Esophagus squamous epithelium (tissue), 5 donors: ENCODE measurements around the gene BLMH. TPM values are rescaled to one million over a fixed set of nuclear protein-coding genes. Genes with fewer than 3 reads are reported as not detected.

Experiments used
- DNase-seq: peaks from one replicate; lab custom pipeline; 2025; lab: John Stamatoyannopoulos, UW
- H3K27ac ChIP-seq, 4 donors: fragments of 200-600 bp; sonication (generic); one replicate each; pipeline ENCODE4 v1.5.1; 2016 to 2019; ENCODE audit warnings: mild to moderate bottlenecking in 1 of 4
- H3K27me3 ChIP-seq, 4 donors: fragments of 200-600 bp; sonication (generic); 1 replicate in 3 of 4; 2 replicates in 1 of 4; pipeline versions ENCODE4 v1.5.1 to v1.6.0; 2017 to 2021; ENCODE audit warnings: antibody characterized with exemption in 1 of 4
- H3K36me3 ChIP-seq, 3 donors: fragments of 200-600 bp; sonication (generic); one replicate each; pipeline ENCODE4 v1.5.1; 2016 to 2019
- H3K4me1 ChIP-seq, 3 donors: fragments of 200-600 bp; sonication (generic); one replicate each; pipeline ENCODE4 v1.5.1; 2017 to 2019
- H3K4me3 ChIP-seq, 4 donors: fragments of 200-600 bp; sonication (generic); 1 replicate in 3 of 4; 2 replicates in 1 of 4; pipeline ENCODE4 v1.5.1; 2016 to 2019; ENCODE audit warnings: mild to moderate bottlenecking in 2 of 4, moderate library complexity in 1 of 4
- H3K9me3 ChIP-seq, 3 donors: fragments of 200-600 bp; sonication (generic); one replicate each; pipeline ENCODE4 v1.5.1; 2016 to 2019
- POLR2A ChIP-seq, 4 donors: fragments of 450-650 bp; IDR thresholded peaks; one replicate each; pipeline ENCODE4 v1.6.1; 2017; ENCODE audit warnings: antibody characterized with exemption in 4 of 4, mild to moderate bottlenecking in 4 of 4, moderate library complexity in 3 of 4
- WGBS, 2 donors: methylation state at CpG; one replicate each; pipeline ENCODE4 v1.1.5; 2018; 5-methylcytosine and 5-hydroxymethylcytosine counted together
- intact Hi-C: fragments of 100-400 bp; cut with DNase I; formaldehyde crosslinking; loops from one replicate; pipeline ENCODE4 v1.15.0; 2022
- total RNA-seq, 4 donors: library from RNA; depleted of rRNA; stranded (reverse); fragments of >200 nt; gene quantifications; one replicate each; pipeline ENCODE4 v1.1.0, GENCODE V29; 2016
- TF ChIP-seq, protein P1 (sequence below), 6 experiments: fragments of 450-650 bp in 4 of 6; fragments of 200-600 bp in 2 of 6; sonication (generic) in 2 of 6; IDR thresholded peaks; one replicate each; pipeline ENCODE4 v1.5.1; 2016 to 2019; ENCODE audit warnings: antibody characterized with exemption in 6 of 6, mild to moderate bottlenecking in 4 of 6, moderate library complexity in 4 of 6
- donor health status: DM: yes; HTN: yes; CAD: no.

BLMH gene
- total RNA-seq, 4 donors from 2014 or later: 18.4 to 41.4 (median 28.4) TPM

DNA sequence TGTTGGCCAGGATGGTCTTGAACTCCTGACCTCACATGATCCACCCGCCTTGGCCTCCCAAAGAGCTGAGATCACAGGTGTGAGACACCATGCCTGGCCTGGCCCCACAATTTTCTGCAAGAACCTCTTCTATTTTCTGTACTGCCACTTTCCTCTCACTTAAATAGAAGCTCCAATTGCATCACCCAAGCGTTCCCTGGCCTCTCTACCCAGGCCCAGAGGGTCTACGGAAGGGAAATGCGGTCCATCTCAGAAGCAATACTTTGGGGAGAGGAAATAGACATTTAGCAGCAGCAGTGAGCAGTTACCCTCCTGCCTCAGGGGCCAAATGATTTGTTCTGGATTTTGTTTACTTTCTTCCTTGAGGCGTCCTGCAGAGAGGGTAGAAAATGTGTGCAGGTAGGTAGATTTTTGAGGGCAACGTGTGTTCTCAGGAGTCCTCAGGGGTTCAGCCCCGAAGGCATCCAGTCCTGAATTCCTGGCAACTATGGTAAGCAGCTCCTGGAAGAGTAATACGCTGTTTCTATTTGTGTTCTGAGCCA, 67.3 kb downstream of the BLMH start:
- H3K36me3 ChIP-seq: peaks cover 0 to 3% (median 0%) of the 10 kb centered on the region in 3 donors
- no peak overlapping the region for H3K4me3 ChIP-seq
- no peaks in the 10 kb centered on the region for H3K9me3 ChIP-seq
- no peak for DNase-seq
- WGBS, 2 donors: 51 to 56% methylated on average over 6 of the region's 8 CpGs
- intact Hi-C loops: no loop called here
- peaks cover 0 to 52% (median 13%) of the 10 kb centered on the region in 3 donors for H3K4me1 ChIP-seq
- no peak for TF ChIP-seq POLR2A (IDR thresholded peaks at IDR 0.05)
- TF ChIP-seq, protein P1, sequence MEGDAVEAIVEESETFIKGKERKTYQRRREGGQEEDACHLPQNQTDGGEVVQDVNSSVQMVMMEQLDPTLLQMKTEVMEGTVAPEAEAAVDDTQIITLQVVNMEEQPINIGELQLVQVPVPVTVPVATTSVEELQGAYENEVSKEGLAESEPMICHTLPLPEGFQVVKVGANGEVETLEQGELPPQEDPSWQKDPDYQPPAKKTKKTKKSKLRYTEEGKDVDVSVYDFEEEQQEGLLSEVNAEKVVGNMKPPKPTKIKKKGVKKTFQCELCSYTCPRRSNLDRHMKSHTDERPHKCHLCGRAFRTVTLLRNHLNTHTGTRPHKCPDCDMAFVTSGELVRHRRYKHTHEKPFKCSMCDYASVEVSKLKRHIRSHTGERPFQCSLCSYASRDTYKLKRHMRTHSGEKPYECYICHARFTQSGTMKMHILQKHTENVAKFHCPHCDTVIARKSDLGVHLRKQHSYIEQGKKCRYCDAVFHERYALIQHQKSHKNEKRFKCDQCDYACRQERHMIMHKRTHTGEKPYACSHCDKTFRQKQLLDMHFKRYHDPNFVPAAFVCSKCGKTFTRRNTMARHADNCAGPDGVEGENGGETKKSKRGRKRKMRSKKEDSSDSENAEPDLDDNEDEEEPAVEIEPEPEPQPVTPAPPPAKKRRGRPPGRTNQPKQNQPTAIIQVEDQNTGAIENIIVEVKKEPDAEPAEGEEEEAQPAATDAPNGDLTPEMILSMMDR (IDR thresholded peaks at IDR 0.05): no peak
- H3K27ac ChIP-seq: peak overlapping the region in 1 of 4 donors; percentile 75
- H3K27me3 ChIP-seq: peaks cover 0 to 9% (median 0%) of the 10 kb centered on the region in 4 donors

DNA sequence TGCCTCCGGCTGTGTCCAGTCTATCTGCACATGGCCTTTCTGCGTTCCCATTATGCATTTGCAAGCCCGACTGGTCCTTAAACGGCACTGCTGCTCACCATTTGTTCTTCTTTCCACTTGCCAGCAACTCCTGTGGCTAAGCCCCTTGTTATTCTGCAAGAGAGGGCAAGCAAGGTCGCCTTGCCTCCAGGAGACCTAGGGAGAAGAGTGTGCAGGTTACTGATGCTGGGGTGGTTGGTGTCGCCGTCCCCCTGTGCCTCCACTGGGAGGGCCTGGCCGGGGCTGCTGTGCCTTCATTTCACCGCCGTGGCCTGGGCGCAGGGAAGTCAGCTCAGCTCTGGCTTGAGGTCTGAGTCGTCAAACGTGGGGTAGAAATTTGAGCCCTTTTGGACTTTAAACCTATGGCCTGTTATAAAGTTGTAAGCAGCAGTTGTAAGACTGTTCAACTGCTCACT, 69.0 kb downstream of the BLMH start:
- Histone ChIP-seq H3K27ac (no peak overlapping the region), H3K36me3 (peaks cover 0 to 6% (median 0%) of the 10 kb centered on the region in 3 donors), H3K9me3 (no peaks in the 10 kb centered on the region), H3K4me3 (no peak overlapping the region), H3K4me1 (peaks cover 0 to 35% (median 10%) of the 10 kb centered on the region in 3 donors), H3K27me3 (no peaks in the 10 kb centered on the region)
- TF ChIP-seq POLR2A (IDR thresholded peaks at IDR 0.05): no peak
- TF ChIP-seq, protein P1 (IDR thresholded peaks at IDR 0.05): no peak
- intact Hi-C loops: no loop called here
- WGBS, 2 donors: 84 to 93% methylated on average over 5 to 8 of the region's 13 CpGs
- DNase-seq: no peak

DNA sequence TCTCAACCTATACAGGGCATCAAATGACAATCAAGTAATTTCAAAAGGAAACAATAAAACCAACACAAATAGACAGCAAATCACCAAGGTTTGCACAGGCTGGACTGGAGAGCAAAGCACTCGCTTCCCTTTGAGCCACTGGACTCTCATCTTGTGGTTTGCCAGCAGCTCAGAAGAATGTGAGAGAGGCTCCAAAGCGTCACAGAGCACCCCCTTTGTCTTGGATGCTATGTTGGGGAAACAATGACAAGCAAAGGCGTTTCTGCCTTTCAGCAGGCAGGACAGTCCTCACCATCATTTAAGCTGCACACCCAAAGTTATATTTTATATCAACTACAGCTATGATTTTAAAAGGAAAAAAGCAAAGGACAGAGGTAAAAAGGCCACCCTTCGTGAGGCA, 69.5 kb downstream of the BLMH start:
- no peaks in the 10 kb centered on the region for H3K27me3 ChIP-seq
- intact Hi-C loops: no loop called here
- H3K9me3 ChIP-seq: no peaks in the 10 kb centered on the region
- 75 to 94% methylated on average over 4 of the region's 4 CpGs for WGBS, 2 donors
- H3K36me3 ChIP-seq: peaks cover 0 to 8% (median 0%) of the 10 kb centered on the region in 3 donors
- DNase-seq: no peak
- no peak overlapping the region for H3K4me3 ChIP-seq
- no peak overlapping the region for H3K27ac ChIP-seq
- H3K4me1 ChIP-seq: peaks cover 0 to 30% (median 10%) of the 10 kb centered on the region in 3 donors
- TF ChIP-seq, protein P1 (IDR thresholded peaks at IDR 0.05): no peak
- no peak for TF ChIP-seq POLR2A (IDR thresholded peaks at IDR 0.05)

DNA sequence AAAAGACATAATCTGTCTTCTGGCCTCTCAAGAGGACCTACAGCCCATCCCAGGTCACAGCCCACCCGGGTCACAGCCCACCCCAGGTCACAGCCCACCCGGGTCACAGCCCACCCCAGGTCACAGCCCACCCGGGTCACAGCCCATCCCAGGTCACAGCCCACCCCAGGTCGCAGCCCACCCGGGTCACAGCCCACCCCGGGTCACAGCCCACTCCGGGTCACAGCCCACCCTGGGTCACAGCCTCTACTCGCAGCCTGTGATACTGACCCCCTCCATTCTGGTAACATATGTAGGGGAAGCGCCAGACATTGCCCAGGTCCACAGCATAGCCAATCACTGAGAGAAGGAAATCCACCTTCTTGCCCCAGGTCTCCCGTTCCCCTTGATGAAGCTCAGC, 70.4 kb downstream of the BLMH start:
- Histone ChIP-seq H3K4me1 (peaks cover 0 to 20% (median 7%) of the 10 kb centered on the region in 3 donors), H3K27me3 (no peaks in the 10 kb centered on the region), H3K4me3 (no peak overlapping the region), H3K27ac (no peak overlapping the region), H3K36me3 (peaks cover 0 to 12% (median 0%) of the 10 kb centered on the region in 3 donors), H3K9me3 (no peaks in the 10 kb centered on the region)
- intact Hi-C loops: no loop called here
- no peak for DNase-seq
- TF ChIP-seq, protein P1 (IDR thresholded peaks at IDR 0.05): no peak
- WGBS, 2 donors: 88 to 100% methylated on average over 1 to 3 of the region's 10 CpGs

DNA sequence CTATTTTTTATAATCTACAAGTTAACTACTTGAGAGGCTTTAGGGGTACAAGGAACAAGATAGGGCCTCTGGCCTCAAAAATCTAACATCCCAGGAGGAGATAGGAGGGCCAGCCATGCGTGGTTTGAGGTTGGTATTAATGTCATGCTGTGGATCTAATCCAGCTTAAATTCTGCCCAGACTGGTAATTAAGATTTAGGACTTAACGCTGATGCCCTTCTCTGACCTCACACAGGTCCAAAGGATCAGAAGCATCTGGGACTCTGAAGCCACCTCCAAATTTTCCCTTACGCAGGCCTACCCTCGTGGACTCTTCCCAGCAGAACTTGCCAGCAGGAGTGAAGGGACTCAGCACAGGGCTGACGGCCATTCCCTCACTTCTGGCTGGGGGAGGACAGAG, 71.3 kb downstream of the BLMH start:
- peaks cover 0 to 11% (median 3%) of the 10 kb centered on the region in 3 donors for H3K4me1 ChIP-seq
- no peaks in the 10 kb centered on the region for H3K9me3 ChIP-seq
- no peak overlapping the region for H3K4me3 ChIP-seq
- TF ChIP-seq, protein P1 (IDR thresholded peaks at IDR 0.05): no peak
- no peak for TF ChIP-seq POLR2A (IDR thresholded peaks at IDR 0.05)
- no peak overlapping the region for H3K27ac ChIP-seq
- WGBS, 2 donors: 84 to 87% methylated on average over 3 to 4 of the region's 5 CpGs
- H3K36me3 ChIP-seq: peaks cover 0 to 12% (median 0%) of the 10 kb centered on the region in 3 donors
- intact Hi-C loops: no loop called here
- DNase-seq: no peak
- no peaks in the 10 kb centered on the region for H3K27me3 ChIP-seq
